GM15510 (cell line): Measurements from ENCODE around the gene UBR3.

ENCODE experiments used
- POLR2A ChIP-seq: IDR thresholded peaks from 3 replicates; pipeline ENCODE4 v1.6.1; 2011; ENCODE audit warnings: borderline replicate concordance; ENCODE audit not compliant: insufficient read length; ENCODE audit errors: extremely low read depth

The UBR3 gene

DNA sequence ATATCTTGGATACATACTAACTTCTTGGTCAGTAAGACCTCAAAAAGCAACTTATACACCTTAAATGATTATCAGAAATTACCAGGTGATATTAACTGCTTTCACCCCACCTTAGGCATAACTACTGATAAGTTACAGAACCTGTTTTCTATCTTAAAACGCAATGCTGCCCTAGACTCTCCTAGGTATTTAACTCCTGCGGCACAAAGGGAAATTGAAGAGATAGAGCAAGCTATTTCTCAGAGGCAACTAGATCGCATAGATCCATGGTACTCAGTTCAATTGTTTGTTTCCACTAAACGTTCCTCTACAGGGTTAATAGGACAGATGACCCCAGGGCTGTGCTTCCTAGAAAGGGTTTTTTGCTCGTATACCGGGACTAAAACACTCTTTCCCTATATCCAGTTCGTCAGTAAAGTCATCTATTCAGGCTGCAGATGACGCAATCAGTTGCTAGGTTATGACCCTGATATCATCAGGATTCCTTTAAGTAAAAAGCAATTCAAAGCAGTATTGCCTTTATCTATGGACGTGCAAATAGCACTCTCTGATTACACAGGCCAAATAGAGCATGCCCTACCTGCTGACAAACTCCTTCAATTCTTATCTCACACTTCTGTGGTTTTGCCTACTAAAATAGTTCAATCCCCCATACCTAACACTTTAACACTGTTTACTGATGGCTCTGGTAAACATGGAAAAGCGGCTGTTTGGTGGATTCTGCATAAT lies 288.4 kb downstream of the UBR3 start:
- no peak for TF ChIP-seq POLR2A

GRCh38 chr2:170118641-170119040 lies 291.4 kb downstream of the UBR3 start:
- TF ChIP-seq POLR2A: no peak

GRCh38 chr2:170121689-170122088 lies 294.4 kb downstream of the UBR3 start:
- no peak for TF ChIP-seq POLR2A

DNA sequence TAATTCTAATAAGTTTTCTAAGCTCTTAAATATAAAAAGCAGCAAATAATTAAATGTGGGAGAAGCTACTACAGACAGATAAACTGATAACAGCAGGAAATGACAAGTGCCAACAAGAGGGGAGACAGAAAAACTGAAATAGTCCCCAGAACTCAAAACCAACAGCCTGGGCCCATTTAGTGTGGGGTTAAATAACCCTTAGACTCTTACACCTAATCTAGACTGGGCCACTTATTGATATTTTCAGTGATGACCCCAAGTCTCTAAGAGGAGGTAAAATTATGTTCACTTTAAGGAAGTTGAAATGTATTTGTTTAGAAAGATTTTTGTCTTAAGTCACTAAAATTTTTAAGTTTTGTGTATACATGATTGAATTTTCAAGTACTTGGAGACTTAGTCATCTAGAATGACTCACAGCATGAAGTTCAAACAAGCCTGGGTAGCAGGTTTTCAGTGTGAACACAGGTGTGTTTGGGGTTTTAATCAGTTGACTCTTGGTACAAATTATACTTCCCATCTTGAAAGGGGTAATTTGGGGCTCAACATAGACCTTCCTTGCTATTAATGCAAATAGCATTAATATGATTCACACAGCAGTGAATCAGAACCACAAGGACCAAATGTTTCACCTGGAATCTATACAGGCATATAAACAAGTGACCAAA lies 295.8 kb downstream of the UBR3 start:
- TF ChIP-seq POLR2A: no peak

DNA sequence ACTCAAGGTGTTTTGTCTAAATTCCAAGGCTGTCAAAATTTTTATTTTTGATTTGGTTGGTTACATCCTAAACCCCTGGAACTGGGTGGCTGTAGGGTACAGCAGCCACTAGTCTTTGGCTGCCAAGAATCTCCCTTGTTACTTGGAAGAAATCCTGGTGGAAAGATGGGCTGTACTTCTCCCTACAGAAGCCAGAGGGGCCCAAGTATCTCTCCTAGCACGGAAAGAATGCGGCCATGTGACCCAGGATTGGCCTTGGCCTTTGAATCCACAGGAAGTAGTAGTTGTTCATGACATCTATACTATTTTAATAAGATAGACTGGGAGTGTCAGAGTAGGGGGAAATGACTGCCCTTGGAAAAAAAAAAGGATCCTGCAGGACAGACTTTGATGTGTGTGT lies 296.3 kb downstream of the UBR3 start:
- TF ChIP-seq POLR2A: no peak
